Measurements from ENCODE around the gene E4F1. TPM values are rescaled to one million over a fixed set of nuclear protein-coding genes. Genes with fewer than 3 reads are reported as not detected.

E4F1 gene
- total RNA-seq, 4 donors from 2014 or later, result 18.3 to 39.6 (median 25.7) TPM

DNA sequence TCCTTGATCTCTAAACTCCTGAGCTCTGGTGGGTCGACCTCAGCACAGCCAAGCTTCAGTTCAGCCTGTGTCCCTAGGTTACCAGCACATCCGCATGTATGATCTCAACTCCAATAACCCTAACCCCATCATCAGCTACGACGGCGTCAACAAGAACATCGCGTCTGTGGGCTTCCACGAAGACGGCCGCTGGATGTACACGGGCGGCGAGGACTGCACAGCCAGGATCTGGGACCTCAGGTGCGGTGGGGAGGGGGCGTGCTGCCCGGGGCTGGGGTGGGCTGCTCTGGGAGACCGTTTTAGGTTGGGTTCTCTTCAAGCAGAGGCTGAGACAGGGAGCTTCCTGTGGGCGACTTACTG is 17.0 kb upstream of the E4F1 start:
- no peak for DNase-seq (ENCODE audit: low spot score)
- TF ChIP-seq, protein P1, sequence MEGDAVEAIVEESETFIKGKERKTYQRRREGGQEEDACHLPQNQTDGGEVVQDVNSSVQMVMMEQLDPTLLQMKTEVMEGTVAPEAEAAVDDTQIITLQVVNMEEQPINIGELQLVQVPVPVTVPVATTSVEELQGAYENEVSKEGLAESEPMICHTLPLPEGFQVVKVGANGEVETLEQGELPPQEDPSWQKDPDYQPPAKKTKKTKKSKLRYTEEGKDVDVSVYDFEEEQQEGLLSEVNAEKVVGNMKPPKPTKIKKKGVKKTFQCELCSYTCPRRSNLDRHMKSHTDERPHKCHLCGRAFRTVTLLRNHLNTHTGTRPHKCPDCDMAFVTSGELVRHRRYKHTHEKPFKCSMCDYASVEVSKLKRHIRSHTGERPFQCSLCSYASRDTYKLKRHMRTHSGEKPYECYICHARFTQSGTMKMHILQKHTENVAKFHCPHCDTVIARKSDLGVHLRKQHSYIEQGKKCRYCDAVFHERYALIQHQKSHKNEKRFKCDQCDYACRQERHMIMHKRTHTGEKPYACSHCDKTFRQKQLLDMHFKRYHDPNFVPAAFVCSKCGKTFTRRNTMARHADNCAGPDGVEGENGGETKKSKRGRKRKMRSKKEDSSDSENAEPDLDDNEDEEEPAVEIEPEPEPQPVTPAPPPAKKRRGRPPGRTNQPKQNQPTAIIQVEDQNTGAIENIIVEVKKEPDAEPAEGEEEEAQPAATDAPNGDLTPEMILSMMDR (IDR thresholded peaks at IDR 0.05), result no peak
- ATAC-seq (ENCODE audit: low FRiP score), result no peak

DNA sequence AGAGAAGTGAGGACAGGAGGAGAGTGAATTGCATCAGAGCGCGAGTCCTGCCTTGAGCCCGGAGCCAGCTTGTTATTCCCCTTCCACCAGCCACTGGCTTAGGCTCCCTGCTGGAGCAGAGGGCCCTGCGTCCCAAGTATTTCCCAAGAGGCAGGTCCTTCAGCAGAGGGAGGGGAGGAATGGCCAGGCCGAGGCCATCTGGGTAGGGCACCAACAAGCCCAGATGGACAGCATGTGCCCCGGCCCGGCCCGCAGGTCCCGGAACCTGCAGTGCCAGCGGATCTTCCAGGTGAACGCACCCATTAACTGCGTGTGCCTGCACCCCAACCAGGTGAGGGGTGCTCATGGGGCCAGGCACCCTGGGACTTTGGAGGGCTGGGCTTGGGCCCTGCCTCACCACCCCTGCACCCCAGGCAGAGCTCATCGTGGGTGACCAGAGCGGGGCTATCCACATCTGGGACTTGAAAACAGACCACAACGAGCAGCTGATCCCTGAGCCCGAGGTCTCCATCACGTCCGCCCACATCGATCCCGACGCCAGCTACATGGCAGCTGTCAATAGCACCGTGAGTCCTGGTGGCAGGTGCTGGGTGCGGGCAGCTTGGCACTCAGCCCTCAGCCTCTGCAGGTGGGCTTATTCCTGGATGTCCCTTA is 16.5 kb upstream of the E4F1 start:
- ATAC-seq (ENCODE audit: low FRiP score) (no peak), DNase-seq (ENCODE audit: low spot score) (no peak)
- TF ChIP-seq, protein P1 (IDR thresholded peaks at IDR 0.05), result no peak

DNA sequence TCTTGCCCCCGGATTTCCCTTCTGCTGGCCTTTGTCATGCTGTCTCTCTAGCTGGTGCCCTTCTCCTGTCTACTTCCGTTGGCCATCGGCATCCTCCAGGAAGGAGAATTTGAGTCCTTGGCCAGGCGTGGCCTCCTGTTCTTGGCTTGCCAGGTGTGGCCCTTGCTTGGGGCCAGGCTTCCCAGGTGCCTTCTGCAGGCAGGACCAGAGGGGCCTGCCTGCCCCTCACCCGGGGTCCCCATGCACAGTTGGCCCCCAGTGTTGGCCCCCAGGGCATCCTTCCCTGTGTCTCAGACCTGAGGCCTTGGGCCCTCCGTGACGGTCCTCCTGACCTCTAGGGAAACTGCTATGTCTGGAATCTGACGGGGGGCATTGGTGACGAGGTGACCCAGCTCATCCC is 15.5 kb upstream of the E4F1 start:
- ATAC-seq (ENCODE audit: low FRiP score), result no peak
- TF ChIP-seq, protein P1 (IDR thresholded peaks at IDR 0.05), result no peak

DNA sequence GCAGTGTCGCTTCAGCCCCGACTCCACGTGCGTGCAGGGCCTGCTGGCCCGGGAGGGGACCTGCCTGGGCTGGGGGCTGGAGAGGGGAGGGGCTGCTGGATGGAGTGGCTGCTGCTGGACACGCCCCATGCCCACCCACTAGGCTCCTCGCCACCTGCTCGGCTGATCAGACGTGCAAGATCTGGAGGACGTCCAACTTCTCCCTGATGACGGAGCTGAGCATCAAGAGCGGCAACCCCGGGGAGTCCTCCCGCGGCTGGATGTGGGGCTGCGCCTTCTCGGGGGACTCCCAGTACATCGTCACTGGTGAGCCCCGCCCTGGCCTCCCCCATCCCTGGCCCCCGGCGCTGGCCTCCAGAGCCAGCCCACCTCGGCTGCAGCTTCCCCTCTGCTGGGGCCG is 15.1 kb upstream of the E4F1 start:
- ATAC-seq (ENCODE audit: low FRiP score) (no peak), DNase-seq (ENCODE audit: low spot score) (no peak)
- TF ChIP-seq, protein P1 (IDR thresholded peaks at IDR 0.05), result no peak

More for the DNA sequence above, 15.5 kb upstream of the E4F1 start:
- DNase-seq (ENCODE audit: low spot score), result no peak

DNA sequence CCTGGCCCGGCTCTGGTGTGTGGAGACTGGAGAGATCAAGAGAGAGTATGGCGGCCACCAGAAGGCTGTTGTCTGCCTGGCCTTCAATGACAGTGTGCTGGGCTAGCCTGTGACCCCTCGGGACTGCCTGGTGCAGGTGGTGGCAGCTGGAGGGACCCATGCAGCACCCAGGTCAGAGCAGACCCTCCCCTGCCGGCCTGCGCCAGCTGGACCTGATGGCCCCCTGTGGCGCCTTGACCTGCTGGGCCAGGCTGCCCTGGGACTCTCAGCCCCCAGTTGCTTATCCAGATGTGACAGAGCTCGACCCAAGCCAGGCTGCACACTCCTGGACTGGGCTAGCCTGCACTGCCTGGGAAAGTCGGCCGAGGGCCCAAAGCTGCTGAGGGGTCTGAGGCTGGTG is 14.6 kb upstream of the E4F1 start:
- ATAC-seq (ENCODE audit: low FRiP score) (no peak), DNase-seq (ENCODE audit: low spot score) (no peak)
- TF ChIP-seq, protein P1 (IDR thresholded peaks at IDR 0.05), result no peak

DNA sequence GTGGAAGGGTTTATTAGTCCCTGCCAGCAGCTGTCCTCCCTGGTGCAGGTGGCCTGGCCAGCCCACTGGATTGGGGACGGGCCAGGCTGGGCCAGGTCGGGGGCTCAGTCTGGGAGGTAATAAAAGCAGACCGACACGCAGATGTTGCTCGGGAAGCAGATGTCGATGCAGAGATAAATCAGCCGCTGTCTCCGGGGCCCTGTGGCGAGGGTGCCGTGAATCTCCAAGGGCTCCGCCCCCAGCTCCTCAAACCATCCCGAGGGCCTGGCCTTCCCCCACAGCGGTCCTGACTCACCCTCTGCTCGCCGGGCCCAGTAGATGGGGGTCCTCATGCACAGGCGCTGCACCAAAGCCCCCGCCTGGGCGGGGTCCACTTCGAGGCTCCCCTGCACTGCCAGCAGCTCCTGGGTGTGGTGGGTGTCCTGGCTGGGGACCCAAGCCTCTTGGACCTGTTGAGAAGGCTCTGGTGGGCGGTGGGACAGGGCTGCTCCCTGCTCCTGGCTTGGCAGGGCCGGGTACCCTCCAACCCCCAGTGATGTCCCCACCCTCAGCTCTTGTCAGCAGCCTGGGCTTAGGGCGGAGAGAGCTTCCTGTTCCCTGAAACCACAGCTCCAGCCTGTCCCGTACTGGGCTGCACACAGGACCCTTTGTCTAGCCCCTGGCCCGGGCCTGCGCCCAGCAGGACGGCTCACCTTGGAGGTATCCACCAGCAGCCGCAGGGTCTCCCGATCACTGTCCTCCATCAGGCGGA is 14.0 kb upstream of the E4F1 start:
- TF ChIP-seq, protein P1 (IDR thresholded peaks at IDR 0.05), result no peak
- DNase-seq (ENCODE audit: low spot score) (no peak), ATAC-seq (ENCODE audit: low FRiP score) (no peak)

DNA sequence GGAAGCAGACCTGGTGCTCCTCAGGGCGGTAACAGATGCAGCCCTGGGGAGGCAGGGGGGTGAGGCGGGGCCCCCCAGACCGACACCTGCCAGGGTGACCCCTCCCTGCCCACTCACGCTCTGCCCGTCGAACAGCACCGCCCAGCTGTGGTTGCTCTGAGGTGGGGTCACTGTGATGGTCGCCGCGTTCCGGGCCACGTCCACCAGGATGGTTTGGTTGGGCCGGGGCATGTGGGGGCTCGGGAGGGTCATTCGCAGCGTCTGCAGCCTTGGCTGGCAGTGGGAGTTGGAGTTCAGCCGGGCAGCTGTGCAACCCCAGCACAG is 13.4 kb upstream of the E4F1 start:
- no peak for DNase-seq (ENCODE audit: low spot score)
- no peak for ATAC-seq (ENCODE audit: low FRiP score)
- TF ChIP-seq, protein P1 (IDR thresholded peaks at IDR 0.05), result no peak
